Liver (tissue), 9 donors: ENCODE measurements around the gene DAPK1. TPM values are rescaled to one million over a fixed set of nuclear protein-coding genes. Genes with fewer than 3 reads are reported as not detected.

ENCODE experiments used
- DNase-seq: peaks from one replicate; pipeline ENCODE4 v3.0.0-alpha.2; 2017; ENCODE audit warnings: low spot score
- H3K27ac ChIP-seq, 2 donors: one replicate each; pipeline ENCODE4 v1.7.0; 2013; ENCODE audit warnings: inconsistent platforms in 2 of 2, low read length in 2 of 2, control low read depth in 1 of 2, low read depth in 1 of 2, mild to moderate bottlenecking in 1 of 2
- H3K27me3 ChIP-seq, 4 donors: one replicate each; pipeline versions ENCODE4 v1.6.1 to v1.7.0; 2013; ENCODE audit warnings: low read length in 3 of 4, inconsistent platforms in 1 of 4, mild to moderate bottlenecking in 1 of 4, moderate library complexity in 1 of 4; ENCODE audit not compliant: control insufficient read depth in 4 of 4, insufficient read depth in 4 of 4
- H3K36me3 ChIP-seq, 4 donors: one replicate each; pipeline versions ENCODE4 v1.6.1 to v1.7.0; 2013; ENCODE audit warnings: low read length in 3 of 4, mild to moderate bottlenecking in 3 of 4, low read depth in 1 of 4, moderate library complexity in 1 of 4; ENCODE audit not compliant: control insufficient read depth in 4 of 4, insufficient read depth in 3 of 4
- H3K4me1 ChIP-seq, 4 donors: one replicate each; pipeline versions ENCODE4 v1.6.1 to v1.7.0; 2013; ENCODE audit warnings: low read length in 3 of 4, mild to moderate bottlenecking in 3 of 4, moderate library complexity in 1 of 4; ENCODE audit not compliant: control insufficient read depth in 4 of 4, insufficient read depth in 4 of 4
- H3K4me3 ChIP-seq, 3 donors: one replicate each; pipeline versions ENCODE4 v1.6.1 to v1.7.0; 2013; ENCODE audit warnings: low read length in 3 of 3, control low read depth in 1 of 3, low read depth in 1 of 3, mild to moderate bottlenecking in 1 of 3
- H3K9ac ChIP-seq, 2 donors: one replicate each; pipeline ENCODE4 v1.7.0; 2013; ENCODE audit warnings: low read length in 2 of 2, mild to moderate bottlenecking in 2 of 2, moderate library complexity in 2 of 2, control low read depth in 1 of 2, low read depth in 1 of 2
- H3K9me3 ChIP-seq, 4 donors: one replicate each; pipeline versions ENCODE4 v1.6.1 to v1.7.0; 2013; ENCODE audit warnings: low read length in 3 of 4; ENCODE audit not compliant: control insufficient read depth in 4 of 4
- ATF3 ChIP-seq: IDR thresholded peaks from 2 replicates; pipeline ENCODE4 v1.6.1; 2016; ENCODE audit warnings: antibody characterized with exemption
- CTCF ChIP-seq: fragments of 150-350 bp; IDR thresholded peaks from 2 replicates; pipeline ENCODE4 v1.5.1; 2017; ENCODE audit warnings: improper control_type of control experiment, low read depth, low read length; ENCODE audit not compliant: missing input control
- EGR1 ChIP-seq, 2 donors: IDR thresholded peaks; 2 replicates each; pipeline ENCODE4 v1.6.1; 2016 to 2018; ENCODE audit warnings: antibody characterized with exemption in 2 of 2, low read depth in 2 of 2
- FOXA1 ChIP-seq: IDR thresholded peaks from 2 replicates; pipeline ENCODE4 v1.6.1; 2016; ENCODE audit warnings: antibody characterized with exemption
- FOXA2 ChIP-seq: IDR thresholded peaks from 2 replicates; pipeline ENCODE4 v1.6.1; 2016; ENCODE audit warnings: antibody characterized with exemption
- GABPA ChIP-seq, 2 donors: IDR thresholded peaks in 1 of 2; conservative IDR thresholded peaks in 1 of 2; 2 replicates each; pipeline ENCODE4 v1.6.1; 2016; ENCODE audit warnings: antibody characterized with exemption in 2 of 2, mild to moderate bottlenecking in 1 of 2, moderate library complexity in 1 of 2
- HNF4A ChIP-seq, 2 donors: conservative IDR thresholded peaks; 2 replicates each; pipeline ENCODE4 v1.6.1; 2016; ENCODE audit warnings: antibody characterized with exemption in 2 of 2, mild to moderate bottlenecking in 2 of 2
- HNF4G ChIP-seq: IDR thresholded peaks from 2 replicates; pipeline ENCODE4 v1.6.1; 2016; ENCODE audit warnings: antibody characterized with exemption
- JUND ChIP-seq, 2 donors: IDR thresholded peaks; 2 replicates each; pipeline ENCODE4 v1.6.1; 2016; ENCODE audit warnings: antibody characterized with exemption in 2 of 2
- MAX ChIP-seq: IDR thresholded peaks from 2 replicates; pipeline ENCODE4 v1.6.1; 2016; ENCODE audit warnings: antibody characterized with exemption
- NR2F2 ChIP-seq: IDR thresholded peaks from 2 replicates; pipeline ENCODE4 v1.6.1; 2016; ENCODE audit warnings: antibody characterized with exemption
- RAD21 ChIP-seq, 2 donors: IDR thresholded peaks; 2 replicates each; pipeline ENCODE4 v1.6.1; 2016; ENCODE audit warnings: antibody characterized with exemption in 2 of 2, mild to moderate bottlenecking in 2 of 2
- REST ChIP-seq: IDR thresholded peaks from 2 replicates; pipeline ENCODE4 v1.6.1; 2016; ENCODE audit warnings: antibody characterized with exemption, mild to moderate bottlenecking
- RXRA ChIP-seq, 2 donors: IDR thresholded peaks; 2 replicates each; pipeline ENCODE4 v1.6.1; 2017 to 2018; ENCODE audit warnings: antibody characterized with exemption in 2 of 2, mild to moderate bottlenecking in 1 of 2
- SP1 ChIP-seq: IDR thresholded peaks from 2 replicates; pipeline ENCODE4 v1.6.1; 2018; ENCODE audit warnings: antibody characterized with exemption, mild to moderate bottlenecking
- TAF1 ChIP-seq: conservative IDR thresholded peaks from 2 replicates; pipeline ENCODE4 v1.6.1; 2016; ENCODE audit warnings: antibody characterized with exemption, mild to moderate bottlenecking
- YY1 ChIP-seq: IDR thresholded peaks from 2 replicates; pipeline ENCODE4 v1.6.1; 2016; ENCODE audit warnings: antibody characterized with exemption, mild to moderate bottlenecking
- ZBTB33 ChIP-seq: IDR thresholded peaks from 2 replicates; pipeline ENCODE4 v1.6.1; 2016; ENCODE audit warnings: antibody characterized with exemption
- WGBS: extraction: QIAGEN DNeasy Blood & Tissue Kit; methylation state at CpG from one replicate; pipeline ENCODE4 v1.1.7; 2013; 5-methylcytosine and 5-hydroxymethylcytosine counted together
- polyA plus RNA-seq, 2 donors: library from polyadenylated mRNA; stranded (reverse) in 1 of 2; unstranded in 1 of 2; fragments of 200-250 nt in 1 of 2; fragments of >200 nt in 1 of 2; fragmentation: Nextera tagmentation in 1 of 2; extraction: Ambion mirVana in 1 of 2; gene quantifications; one replicate each; pipeline versions ENCODE4 v1.2.1 to v1.2.3, GENCODE V29; 2013 to 2015
- total RNA-seq, 2 donors: library from RNA; depleted of rRNA; stranded (reverse); fragments of >200 nt; gene quantifications; one replicate each; pipeline ENCODE4 v1.2.3, GENCODE V29; 2014
- donor health status: healthy.
- donor health status: healthy.
- donor health status: healthy.
- donor health status: healthy.
- donor health status: healthy.

The DAPK1 gene
- total and polyA plus RNA-seq, 4 donors = 14.0 to 40.8 (median 21.8) TPM

- H3K9me3 ChIP-seq = no peaks in the 10 kb centered on the region
- TF ChIP-seq ATF3 = no peak
- TF ChIP-seq TAF1 = no peak
- no peak for TF ChIP-seq EGR1 (IDR thresholded peaks at IDR 0.05; ENCODE audit: low read depth in 2 of 2)
- no peak for TF ChIP-seq RXRA (IDR thresholded peaks at IDR 0.05)
- no peak for TF ChIP-seq GABPA (IDR thresholded peaks at IDR 0.05 in 1 of 2, conservative IDR thresholded peaks at IDR 0.05 in 1 of 2)
- TF ChIP-seq RAD21 (IDR thresholded peaks at IDR 0.05) = no peak
- no peak for TF ChIP-seq YY1
- no peak for TF ChIP-seq REST
- TF ChIP-seq JUND (IDR thresholded peaks at IDR 0.05) = no peak
- TF ChIP-seq FOXA1 = no peak
- no peak for TF ChIP-seq CTCF
- TF ChIP-seq NR2F2 = no peak
- TF ChIP-seq MAX = no peak
- TF ChIP-seq HNF4A (conservative IDR thresholded peaks at IDR 0.05) = no peak
- no peak for TF ChIP-seq ZBTB33
- TF ChIP-seq FOXA2 = no peak
- no peak for TF ChIP-seq HNF4G
- TF ChIP-seq SP1 = no peak
- H3K36me3 ChIP-seq = no peaks in the 10 kb centered on the region
- 92% methylated on average over 3 of the region's 3 CpGs for WGBS
- no peak overlapping the region for H3K4me3 ChIP-seq
- no peak overlapping the region for H3K9ac ChIP-seq
- H3K4me1 ChIP-seq = peaks cover 0 to 7% (median 3%) of the 10 kb centered on the region in 4 donors
- no peaks in the 10 kb centered on the region for H3K27me3 ChIP-seq
- no peak overlapping the region for H3K27ac ChIP-seq
- no peak for DNase-seq
These were observed 220.6 kb downstream of the DAPK1 start for GRCh38 chr9:87718231-87718630.
